ENCODE results near the gene DAAM1. TPM values are rescaled to one million over a fixed set of nuclear protein-coding genes. Genes with fewer than 3 reads are reported as not detected.

DAAM1 gene
- polyA plus RNA-seq, 2 of the 4 experiments (the other 2 are of a cell fraction): 6.8 to 10.8 TPM

GRCh38 chr14:59406454-59407245 is 218.2 kb downstream of the DAAM1 start:
- no peak overlapping the region for H3K27ac ChIP-seq
- DNase-seq (ENCODE audit: low read depth in 1 of 2, low spot score in 1 of 2) (no peak), ATAC-seq (no peak), FAIRE-seq (no peak)
- H3K9me3 ChIP-seq: peaks cover 33% of the 10 kb centered on the region
- TF ChIP-seq EHMT2 (IDR thresholded peaks at IDR 0.05; ENCODE audit: low read depth): no peak
- no peak for TF ChIP-seq TFCP2L1 (CRISPR knock-in tag; IDR thresholded peaks at IDR 0.05)
- no peak for TF ChIP-seq JUNB (IDR thresholded peaks at IDR 0.05)
- TF ChIP-seq HEYL (CRISPR knock-in tag; IDR thresholded peaks at IDR 0.05): no peak
- no peak for TF ChIP-seq FOSL2 (IDR thresholded peaks at IDR 0.05)
- TF ChIP-seq FOSL2 (CRISPR knock-in tag; IDR thresholded peaks at IDR 0.05): no peak
- no peak for TF ChIP-seq ZC3H11A (IDR thresholded peaks at IDR 0.05)
- no peak for TF ChIP-seq NPAS2 (CRISPR knock-in tag; IDR thresholded peaks at IDR 0.05; ENCODE audit: borderline replicate concordance)
- no peak for TF ChIP-seq BHLHE40 (IDR thresholded peaks at IDR 0.05; ENCODE audit: low read depth, low read length)
- 88% methylated on average over 6 of the region's 6 CpGs for WGBS (ENCODE audit: missing lambda C conversion rate)
- POLR2A ChIA-PET: no interaction called here
- no peak overlapping the region for H3K4me2 ChIP-seq
- CTCF ChIA-PET: interaction anchor here (0.9 kb wide), 1 partner anchor 16 kb away, joined by 3 read pairs; no protein-coding TSS in a partner anchor
- H3K4me1 ChIP-seq: no peaks in the 10 kb centered on the region
- H3K4me3 ChIP-seq: no peak overlapping the region

GRCh38 chr14:59407246-59408010 is 219.0 kb downstream of the DAAM1 start:
- no peak for ATAC-seq
- POLR2A ChIA-PET: no interaction called here
- CTCF ChIA-PET: interaction anchor here (0.9 kb wide), 1 partner anchor 15 kb away, joined by 3 read pairs; no protein-coding TSS in a partner anchor
- Histone ChIP-seq H3K4me2 (no peak overlapping the region), H3K27ac (no peak overlapping the region), H3K9me3 (peaks cover 33% of the 10 kb centered on the region), H3K4me1 (no peaks in the 10 kb centered on the region), H3K4me3 (no peak overlapping the region)
- TF ChIP-seq CBX2 (IDR thresholded peaks at IDR 0.05; ENCODE audit: borderline replicate concordance, low read depth) (no peak), CEBPB (IDR thresholded peaks at IDR 0.05) (no peak), MAX (IDR thresholded peaks at IDR 0.05) (no peak), HDAC2 (IDR thresholded peaks at IDR 0.05) (no peak), CTCF (IDR thresholded peaks at IDR 0.05) (no peak), HOXB13 (CRISPR knock-in tag; IDR thresholded peaks at IDR 0.05; ENCODE audit: low read depth) (no peak), HOXA7 (CRISPR knock-in tag; IDR thresholded peaks at IDR 0.05) (no peak), CHD2 (IDR thresholded peaks at IDR 0.05; ENCODE audit: low read length, partially characterized antibody) (no peak), RNF2 (IDR thresholded peaks at IDR 0.05; ENCODE audit: borderline replicate concordance, low read depth) (no peak), USF2 (IDR thresholded peaks at IDR 0.05) (no peak), KDM1A (IDR thresholded peaks at IDR 0.05; ENCODE audit: low read depth) (no peak), RFX5 (IDR thresholded peaks at IDR 0.05) (no peak), GATA3 (IDR thresholded peaks at IDR 0.05; ENCODE audit: borderline replicate concordance) (no peak), ZSCAN20 (CRISPR knock-in tag; IDR thresholded peaks at IDR 0.05) (no peak), RARB (CRISPR knock-in tag; IDR thresholded peaks at IDR 0.05) (no peak), CBX8 (IDR thresholded peaks at IDR 0.05) (no peak), TFCP2L1 (CRISPR knock-in tag; IDR thresholded peaks at IDR 0.05) (no peak)
- 84% methylated on average over 4 of the region's 4 CpGs for WGBS (ENCODE audit: missing lambda C conversion rate)
- FAIRE-seq: no peak
- DNase-seq (ENCODE audit: low read depth in 1 of 2, low spot score in 1 of 2): no peak

Data from A549 (cell line).